ENCODE measurements around the gene FAM81A.

The FAM81A gene

GRCh38 chr15:59565299-59565698, 127.3 kb downstream of the FAM81A start:
- H3K4me3 ChIP-seq (ENCODE audit: low read depth, low read length), result no peak overlapping the region
- TF ChIP-seq CTCF (IDR thresholded peaks at IDR 0.05; ENCODE audit: low read depth, low read length), result no peak

GRCh38 chr15:59567324-59567723, 129.3 kb downstream of the FAM81A start:
- TF ChIP-seq CTCF (IDR thresholded peaks at IDR 0.05; ENCODE audit: low read depth, low read length), result no peak
- no peak overlapping the region for H3K4me3 ChIP-seq (ENCODE audit: low read depth, low read length)

GRCh38 chr15:59569477-59569876, 131.5 kb downstream of the FAM81A start:
- no peak for TF ChIP-seq CTCF (IDR thresholded peaks at IDR 0.05; ENCODE audit: low read depth, low read length)
- H3K4me3 ChIP-seq (ENCODE audit: low read depth, low read length), result no peak overlapping the region

- TF ChIP-seq CTCF (IDR thresholded peaks at IDR 0.05; ENCODE audit: low read depth, low read length), result no peak
- no peak overlapping the region for H3K4me3 ChIP-seq (ENCODE audit: low read depth, low read length)
These were observed 132.3 kb downstream of the FAM81A start for GRCh38 chr15:59570315-59570714.

- TF ChIP-seq CTCF (IDR thresholded peaks at IDR 0.05; ENCODE audit: low read depth, low read length), result no peak
- H3K4me3 ChIP-seq (ENCODE audit: low read depth, low read length), result no peak overlapping the region
These were observed 133.6 kb downstream of the FAM81A start for GRCh38 chr15:59571606-59572005.

All from WI38 (cell line).